ENCODE data around the gene SPEM3.
"Not testable (repeated sequence)": the region's sequence is repeated elsewhere in the genome, so short reads cannot be mapped to it uniquely, and the experiment has no call there.

Gene SPEM3

GRCh38 chr17:7465597-7466275 is 37.1 kb downstream of the SPEM3 start:
- WGBS (ENCODE audit: insufficient coverage, insufficient read length): no CpG with 5 or more reads among the region's 33 CpGs
- no peak overlapping the region for H3K27ac ChIP-seq (ENCODE audit: low read length)
- H3K27me3 ChIP-seq (ENCODE audit: control insufficient read depth, insufficient read depth, low read length): no peaks in the 10 kb centered on the region
- no peak for DNase-seq (ENCODE audit: low read depth, low spot score)
- H3K4me3 ChIP-seq (ENCODE audit: low read length): no peak overlapping the region
- peaks cover 3% of the 10 kb centered on the region for H3K4me1 ChIP-seq (ENCODE audit: control insufficient read depth, insufficient read depth, low read length)
- H3K9me3 ChIP-seq (ENCODE audit: control insufficient read depth, insufficient read depth, low read length): no peaks in the 10 kb centered on the region
- H3K36me3 ChIP-seq (ENCODE audit: control insufficient read depth, insufficient read depth, low read length): peaks cover 10% of the 10 kb centered on the region; the same call in 1 of the 2 replicates

GRCh38 chr17:7466318-7466638 is 37.6 kb downstream of the SPEM3 start:
- no CpG with 5 or more reads among the region's 9 CpGs for WGBS (ENCODE audit: insufficient coverage, insufficient read length)
- no peak for DNase-seq (ENCODE audit: low read depth, low spot score)
- H3K27me3 ChIP-seq (ENCODE audit: control insufficient read depth, insufficient read depth, low read length): no peaks in the 10 kb centered on the region
- no peak overlapping the region for H3K4me3 ChIP-seq (ENCODE audit: low read length)
- H3K4me1 ChIP-seq (ENCODE audit: control insufficient read depth, insufficient read depth, low read length): peaks cover under 1% of the 10 kb centered on the region
- no peaks in the 10 kb centered on the region for H3K9me3 ChIP-seq (ENCODE audit: control insufficient read depth, insufficient read depth, low read length)
- H3K36me3 ChIP-seq (ENCODE audit: control insufficient read depth, insufficient read depth, low read length): peaks cover 10% of the 10 kb centered on the region; the same call in 1 of the 2 replicates
- no peak overlapping the region for H3K27ac ChIP-seq (ENCODE audit: low read length)

- no CpG with 5 or more reads among the region's 16 CpGs for WGBS (ENCODE audit: insufficient coverage, insufficient read length)
- H3K4me1 ChIP-seq (ENCODE audit: control insufficient read depth, insufficient read depth, low read length): no peaks in the 10 kb centered on the region; the same call in 1 of the 2 replicates
- peaks cover 10% of the 10 kb centered on the region; the same call in 1 of the 2 replicates for H3K36me3 ChIP-seq (ENCODE audit: control insufficient read depth, insufficient read depth, low read length)
- H3K9me3 ChIP-seq (ENCODE audit: control insufficient read depth, insufficient read depth, low read length): no peaks in the 10 kb centered on the region
- no peak for DNase-seq (ENCODE audit: low read depth, low spot score)
- no peak overlapping the region for H3K27ac ChIP-seq (ENCODE audit: low read length)
- H3K27me3 ChIP-seq (ENCODE audit: control insufficient read depth, insufficient read depth, low read length): no peaks in the 10 kb centered on the region
- no peak overlapping the region for H3K4me3 ChIP-seq (ENCODE audit: low read length)
Measured at GRCh38 chr17:7466639-7467341, 38.1 kb downstream of the SPEM3 start.

GRCh38 chr17:7467498-7467897 is 38.8 kb downstream of the SPEM3 start:
- no CpG with 5 or more reads among the region's 3 CpGs for whole genome bisulfite sequencing (ENCODE audit: insufficient coverage, insufficient read length)
- no peak overlapping the region for H3K4me3 ChIP-seq (ENCODE audit: low read length)
- no peaks in the 10 kb centered on the region for H3K4me1 ChIP-seq (ENCODE audit: control insufficient read depth, insufficient read depth, low read length)
- peaks cover 7% of the 10 kb centered on the region; the same call in 1 of the 2 replicates for H3K36me3 ChIP-seq (ENCODE audit: control insufficient read depth, insufficient read depth, low read length)
- no peak overlapping the region for H3K27ac ChIP-seq (ENCODE audit: low read length)
- no peaks in the 10 kb centered on the region for H3K27me3 ChIP-seq (ENCODE audit: control insufficient read depth, insufficient read depth, low read length)
- no peak for DNase-seq (ENCODE audit: low read depth, low spot score)
- no peaks in the 10 kb centered on the region for H3K9me3 ChIP-seq (ENCODE audit: control insufficient read depth, insufficient read depth, low read length)

- Histone ChIP-seq H3K9me3 (ENCODE audit: control insufficient read depth, insufficient read depth, low read length) (no peaks in the 10 kb centered on the region), H3K27ac (ENCODE audit: low read length) (no peak overlapping the region)
Measured at GRCh38 chr17:7468290-7468689, 39.6 kb downstream of the SPEM3 start.

GRCh38 chr17:7468804-7469389 is 40.2 kb downstream of the SPEM3 start:
- no peaks in the 10 kb centered on the region for H3K27me3 ChIP-seq (ENCODE audit: control insufficient read depth, insufficient read depth, low read length)
- 0 out of 2 replicates have a peak, but pooled peaks cover under 1% of the 10 kb centered on the region for H3K36me3 ChIP-seq (ENCODE audit: control insufficient read depth, insufficient read depth, low read length)
- WGBS (ENCODE audit: insufficient coverage, insufficient read length): no CpG with 5 or more reads among the region's 12 CpGs
- no peak overlapping the region for H3K27ac ChIP-seq (ENCODE audit: low read length)
- no peak overlapping the region for H3K4me3 ChIP-seq (ENCODE audit: low read length)
- DNase-seq (ENCODE audit: low read depth, low spot score): no peak
- H3K9me3 ChIP-seq (ENCODE audit: control insufficient read depth, insufficient read depth, low read length): no peaks in the 10 kb centered on the region
- H3K4me1 ChIP-seq (ENCODE audit: control insufficient read depth, insufficient read depth, low read length): no peaks in the 10 kb centered on the region

More at GRCh38 chr17:7468290-7468689, 39.6 kb downstream of the SPEM3 start:
- no peak for DNase-seq (ENCODE audit: low read depth, low spot score)
- Histone ChIP-seq H3K4me1 (ENCODE audit: control insufficient read depth, insufficient read depth, low read length) (no peaks in the 10 kb centered on the region), H3K4me3 (ENCODE audit: low read length) (no peak overlapping the region), H3K27me3 (ENCODE audit: control insufficient read depth, insufficient read depth, low read length) (no peaks in the 10 kb centered on the region), H3K36me3 (ENCODE audit: control insufficient read depth, insufficient read depth, low read length) (0 out of 2 replicates have a peak, but pooled peaks cover 4% of the 10 kb centered on the region)
- no CpG with 5 or more reads among the region's 11 CpGs for WGBS (ENCODE audit: insufficient coverage, insufficient read length)

- H3K27ac ChIP-seq (ENCODE audit: low read length); H3K36me3 ChIP-seq (ENCODE audit: control insufficient read depth, insufficient read depth, low read length); H3K4me1 ChIP-seq (ENCODE audit: control insufficient read depth, insufficient read depth, low read length); H3K27me3 ChIP-seq (ENCODE audit: control insufficient read depth, insufficient read depth, low read length); H3K9me3 ChIP-seq (ENCODE audit: control insufficient read depth, insufficient read depth, low read length); H3K4me3 ChIP-seq (ENCODE audit: low read length); DNase-seq (ENCODE audit: low read depth, low spot score): not testable (repeated sequence)
- WGBS (ENCODE audit: insufficient coverage, insufficient read length): no CpG with 5 or more reads among the region's 12 CpGs
Measured at GRCh38 chr17:7469843-7470242, 41.2 kb downstream of the SPEM3 start.

- not testable (repeated sequence) for H3K27ac ChIP-seq (ENCODE audit: low read length); H3K36me3 ChIP-seq (ENCODE audit: control insufficient read depth, insufficient read depth, low read length); H3K4me3 ChIP-seq (ENCODE audit: low read length); H3K9me3 ChIP-seq (ENCODE audit: control insufficient read depth, insufficient read depth, low read length); H3K4me1 ChIP-seq (ENCODE audit: control insufficient read depth, insufficient read depth, low read length); DNase-seq (ENCODE audit: low read depth, low spot score); H3K27me3 ChIP-seq (ENCODE audit: control insufficient read depth, insufficient read depth, low read length)
- no CpG with 5 or more reads among the region's 8 CpGs for WGBS (ENCODE audit: insufficient coverage, insufficient read length)
Measured at GRCh38 chr17:7470457-7470973, 41.9 kb downstream of the SPEM3 start.

GRCh38 chr17:7471729-7472128 is 43.1 kb downstream of the SPEM3 start:
- H3K27ac ChIP-seq (ENCODE audit: low read length): no peak overlapping the region
- H3K4me1 ChIP-seq (ENCODE audit: control insufficient read depth, insufficient read depth, low read length): no peaks in the 10 kb centered on the region
- no peaks in the 10 kb centered on the region for H3K36me3 ChIP-seq (ENCODE audit: control insufficient read depth, insufficient read depth, low read length)
- H3K4me3 ChIP-seq (ENCODE audit: low read length): no peak overlapping the region
- H3K9me3 ChIP-seq (ENCODE audit: control insufficient read depth, insufficient read depth, low read length): no peaks in the 10 kb centered on the region
- no CpG with 5 or more reads among the region's 2 CpGs for WGBS (ENCODE audit: insufficient coverage, insufficient read length)
- H3K27me3 ChIP-seq (ENCODE audit: control insufficient read depth, insufficient read depth, low read length): no peaks in the 10 kb centered on the region
- DNase-seq (ENCODE audit: low read depth, low spot score): no peak

- not testable (repeated sequence) for H3K27ac ChIP-seq (ENCODE audit: low read length); H3K4me3 ChIP-seq (ENCODE audit: low read length); DNase-seq (ENCODE audit: low read depth, low spot score); H3K4me1 ChIP-seq (ENCODE audit: control insufficient read depth, insufficient read depth, low read length); H3K9me3 ChIP-seq (ENCODE audit: control insufficient read depth, insufficient read depth, low read length); H3K27me3 ChIP-seq (ENCODE audit: control insufficient read depth, insufficient read depth, low read length); H3K36me3 ChIP-seq (ENCODE audit: control insufficient read depth, insufficient read depth, low read length)
- WGBS (ENCODE audit: insufficient coverage, insufficient read length): no CpG with 5 or more reads among the region's 8 CpGs
Measured at GRCh38 chr17:7474767-7475166, 46.1 kb downstream of the SPEM3 start.
